Measurements from ENCODE around the gene KIZ.

KIZ gene

DNA sequence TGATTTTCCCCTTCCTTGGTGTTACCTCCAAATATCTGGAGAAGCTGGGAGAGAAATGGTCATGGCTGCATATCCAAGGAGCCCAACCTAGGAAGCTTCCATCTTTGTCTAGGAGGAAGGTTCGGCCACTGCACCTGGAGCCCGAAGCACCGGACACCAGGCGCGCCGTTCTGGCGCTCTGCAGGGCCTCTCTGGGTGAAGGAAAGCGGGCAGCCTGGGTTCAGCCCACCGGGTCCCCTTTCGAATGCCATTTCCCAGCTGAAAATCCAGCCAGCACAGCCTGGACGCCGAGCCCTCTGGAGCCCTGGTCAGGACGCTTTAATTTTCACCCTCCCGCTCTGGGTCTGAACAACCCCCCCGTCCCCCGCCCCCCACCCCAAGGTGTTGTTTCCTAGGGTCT, 21.0 kb upstream of the KIZ start:
- DNase-seq (ENCODE audit: low spot score): no peak

DNA sequence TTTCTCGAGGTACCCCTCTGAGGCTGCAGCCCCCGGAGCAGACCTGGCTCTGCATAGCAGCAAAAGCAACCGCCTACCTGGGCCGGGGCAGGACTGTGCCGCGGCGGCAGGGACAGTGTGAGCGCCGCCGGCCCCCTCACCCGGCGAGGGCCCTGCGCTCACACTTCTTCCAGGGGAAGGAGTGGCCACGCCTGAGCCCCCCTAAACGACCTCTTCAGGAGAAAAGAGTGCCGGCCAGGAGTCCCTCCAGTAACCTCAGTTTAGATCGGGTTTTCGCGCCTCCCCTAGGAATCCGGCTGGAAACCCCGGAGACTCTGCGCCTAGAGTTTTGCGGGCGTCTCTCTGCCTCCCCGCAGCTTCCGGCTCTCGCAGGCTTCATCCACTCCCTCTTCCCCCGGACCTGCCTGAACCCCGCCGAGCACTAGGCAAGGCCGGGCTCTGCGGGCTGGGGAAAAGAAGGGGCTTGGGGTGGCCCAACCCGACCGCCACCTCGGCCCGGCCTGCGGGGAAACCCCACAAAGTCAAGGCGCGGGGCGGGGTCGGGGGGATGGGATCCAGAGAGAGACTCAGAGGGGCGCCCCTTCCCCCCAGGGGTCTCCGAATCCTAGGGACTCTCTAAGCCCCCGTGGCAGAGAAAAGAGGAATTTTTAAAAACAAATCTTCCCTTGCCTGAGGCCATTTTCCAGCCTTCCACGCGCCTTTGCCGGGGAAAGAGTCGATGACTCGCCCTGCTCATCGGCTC, 20.3 kb upstream of the KIZ start:
- DNase-seq (ENCODE audit: low spot score): no peak

DNA sequence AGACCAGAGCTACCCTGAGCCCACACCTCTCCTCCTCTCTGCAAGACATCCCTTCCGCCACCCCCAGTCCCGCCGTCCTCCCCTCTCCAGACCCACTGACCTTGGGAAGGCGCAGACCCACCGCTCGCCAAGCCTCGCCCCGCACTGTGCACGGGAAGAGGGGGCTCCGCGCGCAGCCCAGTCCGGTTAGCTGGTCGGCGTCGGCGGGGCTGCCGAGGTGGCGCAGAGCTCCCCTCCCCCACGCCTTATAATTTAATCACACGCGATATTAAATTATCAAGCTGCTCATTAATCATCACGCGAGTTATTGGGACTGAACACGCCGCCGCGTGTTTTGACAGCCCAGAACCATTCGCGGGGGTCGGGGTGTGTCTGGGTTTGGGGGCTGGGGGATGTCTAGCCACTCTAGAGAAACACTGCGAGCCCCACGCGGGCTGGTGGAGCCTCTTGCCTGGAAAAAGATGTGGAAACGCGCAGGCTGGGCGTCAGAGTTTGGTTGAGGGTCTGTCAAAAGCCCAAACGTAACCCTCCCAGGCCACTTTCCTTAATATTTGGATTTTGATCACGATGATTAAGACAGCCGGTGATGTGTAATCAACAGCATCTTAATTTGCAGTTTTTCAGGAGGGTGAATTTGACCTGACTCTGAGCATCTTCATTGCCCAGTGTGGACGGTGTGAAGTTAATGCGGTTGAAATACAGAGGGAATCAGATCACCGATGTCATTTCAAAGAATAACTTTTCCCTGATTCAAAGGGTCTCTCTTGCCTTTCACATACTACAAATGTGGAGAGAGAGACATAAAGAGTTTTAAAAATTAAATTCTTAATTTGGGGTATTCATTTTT, 19.5 kb upstream of the KIZ start, which contains the start of gene LINC00237:
LINC00237 (minus strand) TSS at position 188 of the 847 bp plus-strand sequence.
- DNase-seq (ENCODE audit: low spot score): no peak

DNA sequence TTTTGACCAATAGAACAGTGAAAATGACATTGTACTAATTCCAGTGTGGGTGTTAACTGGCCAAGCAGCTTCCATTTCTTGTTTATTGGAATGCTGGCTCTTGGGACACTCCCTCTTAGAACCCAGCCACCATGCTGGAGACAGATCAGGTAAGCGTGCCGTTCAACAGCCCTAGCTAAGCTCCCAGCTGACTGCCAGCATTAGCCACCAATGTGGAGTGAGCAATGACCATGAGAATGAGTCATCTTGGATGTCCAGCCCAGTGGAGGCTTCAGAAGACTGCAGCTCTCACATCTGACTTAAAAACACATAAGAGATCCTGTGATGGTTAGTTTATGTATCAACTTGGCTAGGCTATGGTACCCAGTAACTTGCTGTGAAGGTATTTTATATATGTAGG, 16.7 kb upstream of the KIZ start:
- DNase-seq (ENCODE audit: low spot score): peak; percentile 28

DNA sequence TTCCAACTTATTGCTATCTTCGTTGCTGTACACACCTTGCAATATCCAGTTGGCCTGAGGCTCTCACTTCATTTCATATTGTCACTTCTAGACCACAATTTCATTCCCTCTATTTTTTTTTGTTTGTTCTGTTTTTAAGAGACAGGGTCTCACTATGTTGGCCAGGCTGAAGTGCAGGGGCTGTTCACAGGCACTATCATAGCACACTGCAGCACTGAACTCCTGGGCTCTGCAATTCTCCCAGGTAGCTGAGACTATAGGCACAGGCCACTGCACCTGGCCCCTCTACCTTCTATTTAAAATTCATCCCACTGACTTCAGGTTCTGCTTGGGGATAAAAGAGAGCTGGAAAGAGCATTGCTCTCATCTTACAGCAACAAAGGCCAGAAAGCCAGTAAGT, 15.1 kb upstream of the KIZ start:
- no peak for DNase-seq (ENCODE audit: low spot score)

DNA sequence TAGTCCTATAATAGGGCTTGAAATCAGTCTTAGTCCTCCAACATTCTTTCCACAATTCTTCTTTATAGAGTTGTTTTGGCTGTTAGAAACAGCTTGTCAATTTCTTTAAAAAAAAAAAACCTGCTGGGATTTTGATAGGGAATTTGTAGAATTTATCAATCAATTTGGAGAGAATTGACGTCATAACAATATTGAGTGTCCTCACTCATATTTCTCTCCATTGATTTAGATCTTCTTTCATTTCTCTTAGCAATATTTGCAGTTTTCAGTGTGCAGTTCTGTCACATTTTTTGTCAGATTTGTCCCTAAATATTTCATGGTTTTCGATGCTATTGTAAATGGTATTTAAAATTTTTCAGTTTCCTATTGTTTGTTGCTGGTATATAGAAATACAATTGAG, 14.5 kb upstream of the KIZ start:
- DNase-seq (ENCODE audit: low spot score): no peak

DNA sequence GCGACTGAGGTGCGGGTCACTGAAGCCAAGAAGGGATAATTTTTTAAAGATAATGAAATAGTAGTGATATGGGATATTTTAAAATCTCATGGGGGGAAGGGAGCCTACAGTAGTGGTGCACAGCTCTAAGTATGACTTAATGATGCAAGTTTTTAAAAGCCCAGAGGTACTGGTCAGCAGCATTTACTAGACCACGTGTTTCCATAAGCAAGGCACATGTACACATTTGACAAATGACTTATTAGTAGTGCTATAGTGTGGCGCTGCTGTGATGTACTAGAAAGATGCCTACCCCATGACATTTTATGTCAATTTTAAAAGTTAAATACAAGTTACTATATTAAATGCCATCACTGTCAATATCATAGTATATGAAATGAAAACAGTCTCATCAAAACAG, 12.2 kb upstream of the KIZ start:
- no peak for DNase-seq (ENCODE audit: low spot score)

DNA sequence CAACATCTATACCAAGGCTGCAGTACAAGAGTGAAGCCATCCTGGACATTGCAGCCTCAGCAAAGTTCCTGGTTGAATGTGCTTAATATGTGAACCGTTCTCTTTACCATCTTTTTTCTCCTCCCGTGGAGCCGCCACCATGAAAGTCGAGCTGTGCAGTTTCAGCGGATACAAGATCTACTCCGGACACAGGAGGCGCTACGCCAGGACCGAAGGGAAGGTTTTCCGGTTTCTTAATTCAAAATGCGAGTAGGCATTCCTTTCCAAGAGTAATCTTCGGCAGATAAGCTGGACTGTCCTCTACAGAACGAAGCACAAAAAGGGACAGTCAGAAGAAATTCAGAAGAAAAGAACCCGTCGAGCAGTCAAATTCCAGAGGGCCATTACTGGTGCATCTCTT, 11.3 kb upstream of the KIZ start:
- DNase-seq (ENCODE audit: low spot score): no peak

DNA sequence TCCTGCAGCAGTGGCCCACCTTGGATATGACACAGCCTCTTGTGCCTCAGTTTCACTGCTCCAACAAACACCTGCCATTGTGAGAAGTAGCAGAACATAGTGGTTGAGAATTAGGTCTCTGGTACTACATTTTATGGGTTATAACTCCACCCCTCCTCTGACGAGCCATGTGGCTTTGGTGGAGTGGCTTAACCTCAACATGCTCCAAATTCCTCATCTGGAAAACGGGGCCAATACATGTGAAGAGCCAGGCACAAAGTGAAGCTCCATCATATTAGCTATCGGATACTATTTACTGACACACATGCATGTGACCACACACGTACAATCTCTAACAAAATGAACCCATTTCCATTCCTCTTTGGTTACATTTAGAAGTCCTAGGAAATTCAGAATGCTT, 8.4 kb upstream of the KIZ start:
- DNase-seq (ENCODE audit: low spot score): no peak

DNA sequence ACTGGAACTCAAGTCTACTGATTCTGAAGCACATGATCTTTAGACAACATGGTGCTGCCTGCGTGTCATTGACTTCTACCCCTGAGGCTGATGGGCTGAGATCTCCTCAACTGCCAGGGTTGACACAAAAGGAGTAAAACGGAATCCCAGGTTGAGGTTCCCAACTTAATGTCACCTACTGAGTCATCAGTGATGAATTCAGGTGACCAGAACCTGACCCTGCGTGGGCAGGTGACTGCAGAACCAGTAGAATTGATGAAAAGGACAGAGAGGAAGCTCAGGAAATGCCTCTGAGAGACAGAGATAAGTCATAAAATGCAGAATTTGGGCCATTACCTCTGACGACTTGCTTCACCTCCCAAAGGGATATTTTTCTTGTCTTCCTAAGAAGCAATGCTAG, 7.7 kb upstream of the KIZ start:
- DNase-seq (ENCODE audit: low spot score): no peak

DNA sequence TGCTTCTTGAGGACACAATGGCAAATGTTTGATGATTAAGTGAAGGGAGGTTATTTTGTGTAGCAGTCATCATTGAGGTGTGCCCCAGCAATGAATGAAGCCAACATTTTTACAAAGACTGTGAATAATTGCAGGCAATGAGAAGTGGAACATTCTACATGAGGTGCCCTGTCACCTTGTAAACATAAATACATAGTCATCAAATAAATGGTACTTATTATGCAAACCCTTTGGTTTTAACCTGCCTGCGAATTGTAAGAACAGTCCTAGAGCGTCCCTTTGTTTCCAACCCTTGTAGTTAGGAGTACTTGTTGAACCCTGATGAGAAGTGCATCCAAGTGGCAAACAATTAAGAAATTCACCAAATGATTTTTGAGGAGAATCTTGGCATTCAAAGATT, 7.1 kb upstream of the KIZ start:
- no peak for DNase-seq (ENCODE audit: low spot score)

DNA sequence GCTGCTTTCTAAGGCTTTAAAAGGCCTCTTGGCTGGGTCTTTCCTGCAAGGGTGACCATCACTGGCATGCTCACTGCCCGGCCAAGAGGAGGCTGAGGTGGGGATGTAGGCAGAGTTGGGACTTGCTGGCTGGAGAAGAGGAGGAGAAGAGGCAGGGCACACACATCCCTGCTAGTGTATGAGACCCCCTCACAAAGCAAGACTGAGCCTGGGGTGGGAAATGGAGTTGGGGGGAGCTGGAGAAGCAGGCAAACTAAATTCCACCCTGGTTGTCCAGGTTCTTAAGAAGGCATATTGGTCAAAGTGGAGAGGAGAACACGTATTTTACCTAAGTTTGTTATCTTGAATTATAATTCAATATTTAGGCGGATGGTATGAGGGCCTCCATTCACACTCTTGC, 1.7 kb upstream of the KIZ start:
- DNase-seq (ENCODE audit: low spot score): no peak

DNA sequence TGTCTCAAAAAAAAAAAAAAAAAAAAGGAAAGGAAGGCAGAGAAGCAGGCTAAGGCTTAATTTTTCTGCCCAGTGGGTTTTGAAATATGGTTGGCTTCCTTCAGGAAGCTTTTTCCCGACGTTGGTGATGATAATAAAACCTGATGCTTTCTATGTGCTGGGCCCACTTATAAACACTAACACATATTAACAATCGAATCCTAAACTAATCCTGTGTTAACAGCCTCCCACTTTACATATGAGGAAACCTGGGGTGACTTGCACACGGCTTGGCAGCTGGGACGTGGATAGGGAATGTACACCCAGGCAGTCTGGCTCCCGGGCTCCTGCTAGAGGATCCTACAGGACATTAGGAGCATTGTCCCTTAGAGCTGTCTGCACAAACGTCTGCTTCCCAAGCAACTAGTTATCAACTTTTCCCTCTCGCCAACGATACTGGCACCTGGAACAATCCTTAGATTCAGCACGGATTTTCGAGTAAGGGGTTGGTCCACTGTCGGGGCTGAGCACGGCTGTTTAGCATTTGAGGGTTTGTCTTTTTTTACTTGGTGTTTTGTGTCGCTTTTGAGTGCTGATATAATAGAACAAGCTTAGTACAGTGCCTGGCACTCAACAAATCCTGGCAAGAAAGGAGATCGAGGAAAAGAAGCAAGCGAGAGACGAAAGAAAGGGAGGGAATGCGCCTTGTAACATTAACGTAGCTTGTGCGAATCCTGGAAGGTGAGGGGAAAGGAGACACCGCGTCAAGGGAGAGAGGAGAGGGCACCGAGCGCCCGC, 622 bp upstream of the KIZ start:
- DNase-seq (ENCODE audit: low spot score): peak; percentile 55

DNA sequence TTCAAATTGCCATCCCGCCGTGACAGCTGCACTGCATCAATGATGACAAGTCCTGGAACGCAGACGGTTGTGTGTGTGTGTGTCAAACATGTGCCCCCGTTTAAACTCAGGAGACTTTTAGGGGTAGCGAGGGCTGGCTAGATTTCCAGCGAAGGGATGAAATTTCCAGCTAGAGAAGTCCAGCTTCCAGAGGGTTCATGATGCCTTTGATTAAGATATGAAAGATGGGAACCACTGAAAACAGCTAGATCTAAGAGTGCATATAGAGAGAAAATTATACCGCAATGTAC, 644 bp downstream of the KIZ start:
- no peak for DNase-seq (ENCODE audit: low spot score)

DNA sequence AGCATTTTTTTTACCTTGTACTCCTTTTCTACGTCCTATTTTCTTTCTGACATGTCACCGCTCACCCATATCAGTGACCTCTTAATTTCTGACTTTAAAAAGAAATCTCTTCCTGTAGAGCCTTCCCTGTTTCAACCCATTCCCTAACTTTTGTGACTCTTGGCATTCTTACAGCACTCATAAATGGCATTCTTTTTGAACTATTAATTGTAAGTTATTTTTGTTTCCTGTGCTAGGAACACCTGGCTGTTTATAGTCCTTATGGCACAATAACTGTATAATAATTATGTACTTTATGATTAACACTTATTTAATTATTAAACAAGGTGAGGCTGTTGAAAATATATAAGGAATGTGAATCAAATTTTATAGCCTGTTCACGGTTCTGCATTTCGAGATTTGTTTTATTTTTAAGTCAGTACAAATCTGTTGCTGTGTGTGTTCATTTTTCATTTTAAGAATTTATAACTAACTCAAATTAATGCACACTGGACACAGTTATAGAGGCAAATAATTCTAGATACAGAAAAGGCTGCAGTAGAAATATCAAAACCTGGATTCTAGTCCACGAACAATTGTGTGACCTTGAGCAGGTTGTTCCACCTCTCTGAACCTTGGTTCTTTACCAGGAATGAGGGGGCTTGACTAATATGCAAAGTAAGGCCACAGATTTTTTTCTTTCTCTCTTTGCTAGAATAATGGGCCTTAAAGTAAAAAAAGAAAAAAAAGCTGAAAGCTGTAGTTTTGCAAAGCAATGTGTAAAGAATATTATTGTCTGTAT, 1.5 kb downstream of the KIZ start:
- DNase-seq (ENCODE audit: low spot score): no peak

DNA sequence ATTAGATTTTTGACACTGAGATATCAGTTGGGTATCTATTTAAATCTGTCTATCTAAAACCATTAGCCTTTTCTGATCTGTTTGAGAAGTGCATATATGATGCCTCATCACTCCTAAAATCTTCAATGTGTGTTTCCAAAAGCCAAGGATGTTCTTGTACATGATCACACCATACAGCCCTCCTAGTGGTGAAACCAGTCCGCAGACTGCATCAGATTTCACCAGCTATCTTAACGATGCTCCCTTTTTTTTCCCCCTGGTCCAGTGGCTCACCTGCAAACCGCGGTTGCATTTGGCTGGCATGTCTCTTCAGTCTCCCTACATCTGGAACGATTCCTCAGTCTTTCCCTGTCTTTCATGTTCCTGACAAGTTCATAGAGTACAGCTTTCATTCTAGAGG, 4.0 kb downstream of the KIZ start:
- DNase-seq (ENCODE audit: low spot score): no peak

DNA sequence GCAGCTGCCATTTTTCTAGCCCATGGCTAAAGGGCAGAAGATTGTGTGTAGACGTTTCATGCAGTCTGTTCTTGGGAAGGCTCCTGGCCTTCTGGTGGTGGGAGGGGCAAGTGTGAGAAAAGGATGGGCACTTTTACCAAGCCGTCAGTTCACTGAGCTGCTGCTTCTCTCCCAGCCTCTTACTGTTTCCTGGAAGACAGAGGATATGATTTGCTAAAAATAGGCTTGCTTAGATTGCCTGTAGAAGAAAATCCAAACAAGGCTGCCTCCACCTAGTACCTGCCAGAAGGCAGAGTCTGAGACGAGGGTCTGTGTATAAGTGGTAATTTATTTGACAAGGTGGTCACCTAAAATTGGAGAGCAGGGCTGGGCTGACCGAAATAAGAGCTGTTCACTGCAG, 7.5 kb downstream of the KIZ start:
- DNase-seq (ENCODE audit: low spot score): no peak

DNA sequence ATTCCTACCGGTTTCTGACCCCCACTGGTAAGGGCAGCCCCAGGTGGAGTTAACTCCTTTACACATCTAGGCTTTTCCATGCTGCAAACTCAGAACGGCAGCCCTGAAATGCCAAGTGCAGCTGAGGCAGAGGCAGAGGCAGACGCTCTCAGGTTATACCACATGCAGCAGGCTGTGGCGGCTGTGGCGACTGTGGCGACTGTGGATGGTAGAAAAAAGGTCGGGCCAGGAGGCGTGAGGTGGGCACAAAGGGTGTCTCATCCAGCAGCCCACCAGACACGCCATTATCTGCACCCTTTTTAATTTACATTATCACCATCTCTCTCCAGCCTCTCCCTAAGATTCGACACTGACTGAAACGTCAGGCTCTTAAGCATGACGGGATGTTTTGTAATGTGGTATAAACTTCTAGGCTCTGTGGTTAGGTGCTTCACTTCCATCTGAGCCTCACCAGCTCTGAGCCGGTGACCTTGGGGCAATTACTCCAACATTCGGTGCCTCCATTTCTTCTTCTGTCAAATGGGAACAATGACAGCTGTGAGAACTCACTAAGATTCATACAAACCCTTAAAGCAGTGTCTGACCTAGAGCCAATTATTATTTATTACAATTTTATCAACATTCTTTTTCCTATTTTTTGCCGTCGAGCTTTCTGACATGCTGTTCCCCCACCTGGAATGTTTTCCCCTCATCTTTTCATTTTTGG, 8.2 kb downstream of the KIZ start:
- no peak for DNase-seq (ENCODE audit: low spot score)

DNA sequence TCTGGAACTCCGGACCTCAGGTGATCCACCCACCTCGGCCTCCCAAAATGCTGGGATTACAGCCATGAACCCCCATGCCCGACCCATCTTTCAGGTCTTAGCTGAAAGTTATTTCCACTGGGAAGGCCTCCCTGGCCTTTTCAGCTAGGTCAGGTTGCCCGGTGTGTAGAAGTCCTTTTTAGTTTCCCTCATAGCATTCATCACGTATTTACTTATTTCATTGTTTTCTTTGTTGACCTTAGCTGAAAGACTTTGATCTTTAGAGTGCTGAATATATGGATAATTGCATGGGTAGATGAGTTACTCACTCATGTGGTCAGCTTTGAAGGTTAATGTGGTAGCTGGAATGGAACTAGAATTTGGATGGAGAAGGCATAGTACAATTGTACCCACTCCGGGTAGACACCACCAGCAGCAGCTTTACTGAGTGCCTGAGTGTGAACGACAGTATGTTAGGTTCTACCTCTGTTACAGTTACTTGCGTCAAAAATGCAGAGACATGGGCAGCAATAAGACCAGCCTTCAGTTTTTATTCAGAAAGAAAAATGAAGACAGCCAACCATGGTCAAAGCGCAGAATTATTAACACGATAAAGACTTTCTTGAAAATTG, 9.1 kb downstream of the KIZ start:
- DNase-seq (ENCODE audit: low spot score): no peak

DNA sequence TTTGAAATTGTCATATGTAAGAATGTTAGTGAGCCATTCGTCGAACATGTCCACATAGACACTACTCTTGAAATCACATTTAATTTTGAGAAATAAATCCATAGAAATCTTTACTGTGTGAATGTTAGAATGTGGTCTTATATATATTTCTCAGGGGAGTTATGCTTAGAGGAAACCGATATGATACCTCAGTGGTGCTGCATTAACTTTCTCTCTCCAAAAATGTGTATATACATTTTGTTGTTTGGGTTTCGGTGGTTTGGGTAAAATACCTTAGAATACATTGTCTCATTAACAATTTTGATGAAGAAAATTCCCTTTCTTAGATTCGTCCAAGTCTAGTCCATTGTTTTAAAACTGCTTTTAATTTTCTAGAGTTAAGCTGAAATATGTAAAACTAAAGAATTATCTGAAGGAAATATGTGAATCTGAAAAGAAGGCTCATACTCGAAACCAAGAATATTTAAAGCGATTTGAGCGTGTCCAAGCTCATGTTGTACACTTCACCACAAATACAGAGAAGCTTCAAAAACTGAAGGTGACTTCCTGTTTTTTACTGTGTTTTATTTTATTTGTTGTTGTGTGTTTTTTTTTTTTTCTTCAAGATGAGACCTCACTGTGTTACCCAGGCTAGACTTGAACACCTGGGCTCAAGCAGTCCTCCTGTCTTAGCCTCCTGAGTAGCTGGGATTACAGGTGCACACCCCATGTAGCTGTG, 10.3 kb downstream of the KIZ start:
- no peak for DNase-seq (ENCODE audit: low spot score)

DNA sequence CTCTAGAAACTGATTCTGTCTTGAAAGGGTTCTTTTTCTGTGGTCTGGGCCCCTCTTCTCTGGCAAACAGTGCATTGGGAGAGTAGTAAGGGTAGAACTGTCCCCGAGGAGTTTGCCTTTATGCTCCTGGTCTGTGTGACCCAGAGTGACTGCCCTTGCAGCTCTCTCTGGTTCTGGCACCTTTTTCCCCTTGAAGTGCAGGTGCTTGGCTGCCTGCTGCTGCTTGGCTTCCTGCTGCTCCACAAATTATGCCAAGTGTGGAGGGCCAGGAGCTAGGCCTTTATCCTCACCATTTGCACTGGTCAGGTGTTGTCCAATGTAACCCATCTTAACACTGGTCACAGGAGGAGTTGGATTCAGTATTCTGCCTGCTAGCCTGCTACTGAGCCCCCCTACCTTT, 11.2 kb downstream of the KIZ start:
- no peak for DNase-seq (ENCODE audit: low spot score)

All from AG08396 (cell line).